Measurements from ENCODE around the gene LCNL1. TPM values are rescaled to one million over a fixed set of nuclear protein-coding genes. Genes with fewer than 3 reads are reported as not detected.

LCNL1 gene
- total RNA-seq, 1 experiment from 2014 or later = 0.41 TPM

GRCh38 chr9:137014776-137015539 lies 32.2 kb downstream of the LCNL1 start:
- Histone ChIP-seq H3K4me3 (no peak overlapping the region), H3F3A (ENCODE audit: insufficient read depth, low read depth) (no peaks in the 10 kb centered on the region), H3K9me3 (ENCODE audit: insufficient read depth, low read depth) (no peaks in the 10 kb centered on the region), H3K27me3 (ENCODE audit: insufficient read depth, low read depth) (no peaks in the 10 kb centered on the region), H3K79me2 (ENCODE audit: low read depth) (no peaks in the 10 kb centered on the region), H3K4me2 (no peak overlapping the region), H3K27ac (no peak overlapping the region), H3K4me1 (replicated peaks; ENCODE audit: insufficient read depth) (no peaks in the 10 kb centered on the region), H2AFZ (no peak overlapping the region), H3K9me2 (ENCODE audit: insufficient read depth) (no peaks in the 10 kb centered on the region), H4K20me1 (ENCODE audit: insufficient read depth) (no peaks in the 10 kb centered on the region), H3K36me3 (ENCODE audit: low read depth) (no peaks in the 10 kb centered on the region)
- no TSS peak for BruUV-seq (replicated peaks)
- DNase-seq = no peak
- ChIA-PET POLR2A (ENCODE audit: unreplicated experiment) (no interaction called here), CTCF (interaction anchor here (0.7 kb wide), 1 partner anchor 167 kb away, joined by 4 read pairs; no protein-coding TSS in a partner anchor)
- TF ChIP-seq, protein P1, sequence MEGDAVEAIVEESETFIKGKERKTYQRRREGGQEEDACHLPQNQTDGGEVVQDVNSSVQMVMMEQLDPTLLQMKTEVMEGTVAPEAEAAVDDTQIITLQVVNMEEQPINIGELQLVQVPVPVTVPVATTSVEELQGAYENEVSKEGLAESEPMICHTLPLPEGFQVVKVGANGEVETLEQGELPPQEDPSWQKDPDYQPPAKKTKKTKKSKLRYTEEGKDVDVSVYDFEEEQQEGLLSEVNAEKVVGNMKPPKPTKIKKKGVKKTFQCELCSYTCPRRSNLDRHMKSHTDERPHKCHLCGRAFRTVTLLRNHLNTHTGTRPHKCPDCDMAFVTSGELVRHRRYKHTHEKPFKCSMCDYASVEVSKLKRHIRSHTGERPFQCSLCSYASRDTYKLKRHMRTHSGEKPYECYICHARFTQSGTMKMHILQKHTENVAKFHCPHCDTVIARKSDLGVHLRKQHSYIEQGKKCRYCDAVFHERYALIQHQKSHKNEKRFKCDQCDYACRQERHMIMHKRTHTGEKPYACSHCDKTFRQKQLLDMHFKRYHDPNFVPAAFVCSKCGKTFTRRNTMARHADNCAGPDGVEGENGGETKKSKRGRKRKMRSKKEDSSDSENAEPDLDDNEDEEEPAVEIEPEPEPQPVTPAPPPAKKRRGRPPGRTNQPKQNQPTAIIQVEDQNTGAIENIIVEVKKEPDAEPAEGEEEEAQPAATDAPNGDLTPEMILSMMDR (conservative IDR thresholded peaks at IDR 0.05) = no peak
- TF ChIP-seq EZH2 (IDR thresholded peaks at IDR 0.05; ENCODE audit: low read depth) = no peak
- intact Hi-C loops (cut with micrococcal nuclease; ENCODE audit: unreplicated experiment) = no loop called here

GRCh38 chr9:137015540-137015930 lies 32.7 kb downstream of the LCNL1 start:
- intact Hi-C loops (cut with micrococcal nuclease; ENCODE audit: unreplicated experiment) = no loop called here
- no peaks in the 10 kb centered on the region for H3K36me3 ChIP-seq (ENCODE audit: low read depth)
- H3K27ac ChIP-seq = no peak overlapping the region
- H3K4me3 ChIP-seq = no peak overlapping the region
- no peak for DNase-seq
- H3K9me3 ChIP-seq (ENCODE audit: insufficient read depth, low read depth) = no peaks in the 10 kb centered on the region
- H3F3A ChIP-seq (ENCODE audit: insufficient read depth, low read depth) = no peaks in the 10 kb centered on the region
- ChIA-PET POLR2A (ENCODE audit: unreplicated experiment) (no interaction called here), CTCF (no interaction called here)
- H3K79me2 ChIP-seq (ENCODE audit: low read depth) = no peaks in the 10 kb centered on the region
- TF ChIP-seq, protein P1 (conservative IDR thresholded peaks at IDR 0.05) = no peak
- no peak for TF ChIP-seq EZH2 (IDR thresholded peaks at IDR 0.05; ENCODE audit: low read depth)
- no peaks in the 10 kb centered on the region for H3K9me2 ChIP-seq (ENCODE audit: insufficient read depth)
- H3K27me3 ChIP-seq (ENCODE audit: insufficient read depth, low read depth) = no peaks in the 10 kb centered on the region
- H3K4me1 ChIP-seq (replicated peaks; ENCODE audit: insufficient read depth) = no peaks in the 10 kb centered on the region
- no peaks in the 10 kb centered on the region for H4K20me1 ChIP-seq (ENCODE audit: insufficient read depth)
- no TSS peak for BruUV-seq (replicated peaks)
- no peak overlapping the region for H2AFZ ChIP-seq
- H3K4me2 ChIP-seq = no peak overlapping the region

DNA sequence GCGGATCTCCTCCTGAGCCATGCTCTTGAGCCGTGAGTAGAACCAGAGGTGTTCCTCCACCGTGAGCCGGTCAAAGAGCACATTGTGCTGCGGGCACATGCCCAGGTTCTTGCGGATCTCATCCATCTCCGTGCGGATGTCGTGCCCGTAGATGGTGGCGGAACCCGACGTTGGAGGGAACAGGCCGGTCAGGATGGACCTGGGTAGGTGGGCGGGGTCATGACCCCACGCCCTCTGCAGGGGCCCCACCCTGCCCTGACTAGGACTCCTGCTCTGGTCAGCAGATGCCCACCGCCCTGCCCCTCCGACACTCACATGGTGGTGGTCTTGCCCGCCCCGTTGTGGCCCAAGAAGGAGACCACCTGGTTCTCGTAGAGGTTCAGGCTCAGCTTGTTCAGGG lies 33.2 kb downstream of the LCNL1 start:
- TF ChIP-seq, protein P1 (conservative IDR thresholded peaks at IDR 0.05) = no peak
- TF ChIP-seq EZH2 (IDR thresholded peaks at IDR 0.05; ENCODE audit: low read depth) = no peak
- CTCF ChIA-PET = no interaction called here
- Histone ChIP-seq H3K27me3 (ENCODE audit: insufficient read depth, low read depth) (no peaks in the 10 kb centered on the region), H3K27ac (no peak overlapping the region), H3K4me2 (no peak overlapping the region), H3K79me2 (ENCODE audit: low read depth) (no peaks in the 10 kb centered on the region), H3F3A (ENCODE audit: insufficient read depth, low read depth) (no peaks in the 10 kb centered on the region), H3K4me1 (replicated peaks; ENCODE audit: insufficient read depth) (no peaks in the 10 kb centered on the region), H2AFZ (no peak overlapping the region), H3K9me3 (ENCODE audit: insufficient read depth, low read depth) (no peaks in the 10 kb centered on the region), H3K4me3 (no peak overlapping the region), H3K9me2 (ENCODE audit: insufficient read depth) (no peaks in the 10 kb centered on the region), H3K36me3 (ENCODE audit: low read depth) (no peaks in the 10 kb centered on the region), H4K20me1 (ENCODE audit: insufficient read depth) (no peaks in the 10 kb centered on the region)
- POLR2A ChIA-PET (ENCODE audit: unreplicated experiment) = no interaction called here
- no TSS peak for BruUV-seq (replicated peaks)
- intact Hi-C loops (cut with micrococcal nuclease; ENCODE audit: unreplicated experiment) = no loop called here
- DNase-seq = no peak
